Lower leg skin (tissue), 4 donors: Measurements from ENCODE around the gene ITM2C. TPM values are rescaled to one million over a fixed set of nuclear protein-coding genes. Genes with fewer than 3 reads are reported as not detected.
A peak's percentile ranks its signal among the peaks of the same experiment; 100 is the strongest.

Experiments used
- DNase-seq, 2 donors: peaks; one replicate each; pipeline ENCODE4 v3.0.0-alpha.2; 2019; ENCODE audit warnings: low spot score in 2 of 2
- H3K4me3 ChIP-seq: fragments of 200-600 bp; sonication (generic); 2 replicates; pipeline ENCODE4 v1.5.1; 2017; ENCODE audit warnings: mild to moderate bottlenecking, low read depth; ENCODE audit not compliant: poor library complexity, severe bottlenecking
- POLR2A ChIP-seq, 2 donors: fragments of 450-650 bp; IDR thresholded peaks; one replicate each; pipeline ENCODE4 v1.6.1; 2016 to 2017; ENCODE audit warnings: antibody characterized with exemption in 2 of 2, mild to moderate bottlenecking in 1 of 2, moderate library complexity in 1 of 2
- WGBS, 2 donors: methylation state at CpG; one replicate each; pipeline ENCODE4 v1.1.5; 2018; 5-methylcytosine and 5-hydroxymethylcytosine counted together
- intact Hi-C: fragments of 100-400 bp; cut with DNase I; formaldehyde crosslinking; loops from one replicate; pipeline ENCODE4 v1.15.0; 2023; ENCODE audit warnings: low total_unique reads
- total RNA-seq, 4 donors: library from RNA; depleted of rRNA; stranded (reverse); fragments of >200 nt; gene quantifications; one replicate each; pipeline ENCODE4 v1.1.0, GENCODE V29; 2016
- TF ChIP-seq, protein P1 (sequence below), 3 donors: fragments of 450-650 bp; IDR thresholded peaks; one replicate each; pipeline ENCODE4 v1.5.1; 2016; ENCODE audit warnings: antibody characterized with exemption in 3 of 3, mild to moderate bottlenecking in 3 of 3, moderate library complexity in 2 of 3

Gene ITM2C, protein sequence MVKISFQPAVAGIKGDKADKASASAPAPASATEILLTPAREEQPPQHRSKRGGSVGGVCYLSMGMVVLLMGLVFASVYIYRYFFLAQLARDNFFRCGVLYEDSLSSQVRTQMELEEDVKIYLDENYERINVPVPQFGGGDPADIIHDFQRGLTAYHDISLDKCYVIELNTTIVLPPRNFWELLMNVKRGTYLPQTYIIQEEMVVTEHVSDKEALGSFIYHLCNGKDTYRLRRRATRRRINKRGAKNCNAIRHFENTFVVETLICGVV
- total RNA-seq = 10 to 100 TPM; 12.3 to 19.1 (median 14.0) TPM

DNA sequence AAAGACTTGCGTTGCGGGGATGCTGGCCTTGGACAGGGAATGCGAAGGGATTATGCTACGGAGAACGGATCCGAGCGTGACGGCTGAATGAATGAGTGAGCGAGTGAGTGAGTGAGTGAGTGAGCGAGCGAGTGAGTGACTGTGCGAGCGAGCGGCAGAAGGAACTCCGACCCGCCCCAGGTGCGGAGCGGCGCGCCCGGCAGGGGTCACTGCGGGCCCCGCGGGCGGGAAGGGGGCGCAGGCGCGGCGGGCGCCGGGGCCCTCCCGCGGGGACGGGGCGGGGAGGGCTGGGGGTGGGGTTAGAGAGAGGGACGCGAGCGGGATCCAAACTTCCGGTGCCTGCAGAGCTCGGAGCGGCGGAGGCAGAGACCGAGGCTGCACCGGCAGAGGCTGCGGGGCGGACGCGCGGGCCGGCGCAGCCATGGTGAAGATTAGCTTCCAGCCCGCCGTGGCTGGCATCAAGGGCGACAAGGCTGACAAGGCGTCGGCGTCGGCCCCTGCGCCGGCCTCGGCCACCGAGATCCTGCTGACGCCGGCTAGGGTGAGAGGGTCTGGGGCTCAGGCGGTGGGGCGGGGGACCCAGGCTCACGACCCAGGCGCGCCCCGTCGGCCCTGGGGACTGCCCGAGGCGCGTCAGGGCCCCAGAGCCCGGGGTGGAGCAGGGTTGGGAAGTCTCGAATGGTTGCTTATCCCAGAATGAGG lies at the start of gene ITM2C:
ITM2C (plus strand) TSS at position 338 of the 702 bp plus-strand sequence; CDS start at position 422, 84 bp downstream.
- H3K4me3 ChIP-seq = peak within 1 kb of the TSS; percentile 32
- no peak for DNase-seq
- WGBS, 2 donors = 1% methylated on average over 23 to 50 of the region's 76 CpGs
- TF ChIP-seq, protein P1, sequence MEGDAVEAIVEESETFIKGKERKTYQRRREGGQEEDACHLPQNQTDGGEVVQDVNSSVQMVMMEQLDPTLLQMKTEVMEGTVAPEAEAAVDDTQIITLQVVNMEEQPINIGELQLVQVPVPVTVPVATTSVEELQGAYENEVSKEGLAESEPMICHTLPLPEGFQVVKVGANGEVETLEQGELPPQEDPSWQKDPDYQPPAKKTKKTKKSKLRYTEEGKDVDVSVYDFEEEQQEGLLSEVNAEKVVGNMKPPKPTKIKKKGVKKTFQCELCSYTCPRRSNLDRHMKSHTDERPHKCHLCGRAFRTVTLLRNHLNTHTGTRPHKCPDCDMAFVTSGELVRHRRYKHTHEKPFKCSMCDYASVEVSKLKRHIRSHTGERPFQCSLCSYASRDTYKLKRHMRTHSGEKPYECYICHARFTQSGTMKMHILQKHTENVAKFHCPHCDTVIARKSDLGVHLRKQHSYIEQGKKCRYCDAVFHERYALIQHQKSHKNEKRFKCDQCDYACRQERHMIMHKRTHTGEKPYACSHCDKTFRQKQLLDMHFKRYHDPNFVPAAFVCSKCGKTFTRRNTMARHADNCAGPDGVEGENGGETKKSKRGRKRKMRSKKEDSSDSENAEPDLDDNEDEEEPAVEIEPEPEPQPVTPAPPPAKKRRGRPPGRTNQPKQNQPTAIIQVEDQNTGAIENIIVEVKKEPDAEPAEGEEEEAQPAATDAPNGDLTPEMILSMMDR (IDR thresholded peaks at IDR 0.05) = no peak
- TF ChIP-seq POLR2A (IDR thresholded peaks at IDR 0.05) = no peak
- intact Hi-C loops = no loop called here

DNA sequence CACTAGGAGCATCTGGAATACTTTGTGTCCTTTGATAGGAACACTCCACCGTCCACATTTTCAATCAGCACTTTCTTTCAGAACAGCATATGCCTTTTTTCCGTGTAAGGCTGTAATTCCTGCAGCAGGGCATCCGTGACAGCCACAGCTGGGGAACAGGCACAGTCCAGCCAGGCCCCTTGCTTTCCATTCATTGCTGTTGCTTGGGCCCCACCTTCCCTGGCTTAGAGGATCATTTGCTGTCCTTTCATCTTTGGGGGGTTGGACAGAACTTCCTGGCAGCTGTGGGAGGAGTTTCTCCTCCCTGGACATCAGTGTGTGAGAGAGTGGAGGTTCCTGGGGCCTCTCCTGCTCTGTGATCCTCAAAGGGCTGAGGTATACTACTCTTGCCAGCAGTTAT lies 49.7 kb upstream of the ITM2C start:
- TF ChIP-seq POLR2A (IDR thresholded peaks at IDR 0.05) = no peak
- TF ChIP-seq, protein P1 (IDR thresholded peaks at IDR 0.05) = no peak
- 78 to 87% methylated on average over 3 of the region's 3 CpGs for WGBS, 2 donors
- intact Hi-C loops = no loop called here
- H3K4me3 ChIP-seq = no peak overlapping the region
- no peak for DNase-seq

DNA sequence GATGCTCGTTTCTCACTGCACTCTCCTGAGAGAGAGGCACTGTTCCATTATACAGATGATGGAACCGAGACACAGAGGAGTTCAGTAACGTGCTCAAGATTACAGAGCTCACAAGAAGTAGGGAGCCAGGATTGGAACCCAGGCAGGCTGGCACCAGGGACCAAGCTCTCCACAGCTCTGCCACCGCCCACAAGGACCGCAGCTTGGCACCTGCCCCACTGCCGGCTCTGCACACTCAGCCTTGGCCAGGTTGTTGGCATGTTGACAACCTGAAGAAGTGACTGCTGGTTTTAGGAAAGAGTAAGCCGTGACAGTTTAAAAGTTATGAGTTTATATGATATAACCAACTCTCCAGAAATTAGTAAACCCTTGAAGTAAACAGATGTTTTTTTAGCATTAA lies 48.0 kb upstream of the ITM2C start:
- DNase-seq = no peak
- TF ChIP-seq POLR2A (IDR thresholded peaks at IDR 0.05) = no peak
- TF ChIP-seq, protein P1 (IDR thresholded peaks at IDR 0.05) = no peak
- WGBS, 2 donors = 67 to 74% methylated on average over 7 of the region's 7 CpGs
- no peak overlapping the region for H3K4me3 ChIP-seq
- intact Hi-C loops = no loop called here

DNA sequence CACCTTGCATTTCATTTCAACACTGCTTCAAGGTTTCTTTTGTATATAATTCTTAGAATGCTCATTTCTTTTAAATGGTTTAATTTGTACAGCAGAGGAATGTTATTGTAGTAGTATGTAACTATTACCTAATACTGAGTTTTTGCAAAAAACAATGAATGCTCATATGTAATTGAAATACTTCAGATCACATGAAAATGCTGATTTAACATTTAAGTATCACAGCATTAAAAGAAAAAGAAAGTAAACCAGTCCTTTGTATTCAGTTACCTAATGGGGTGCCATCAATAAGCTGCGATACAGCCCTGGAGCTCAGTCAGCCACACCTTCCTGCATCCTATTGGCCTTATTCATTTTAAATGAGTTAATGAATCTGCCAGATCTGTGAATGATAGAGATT lies 45.3 kb upstream of the ITM2C start:
- H3K4me3 ChIP-seq = no peak overlapping the region
- 75 to 86% methylated on average over 1 of the region's 1 CpG for WGBS, 2 donors
- TF ChIP-seq, protein P1 (IDR thresholded peaks at IDR 0.05) = no peak
- TF ChIP-seq POLR2A (IDR thresholded peaks at IDR 0.05) = no peak
- DNase-seq = peak in 1 of 2 donors; percentile 5
- intact Hi-C loops = no loop called here

DNA sequence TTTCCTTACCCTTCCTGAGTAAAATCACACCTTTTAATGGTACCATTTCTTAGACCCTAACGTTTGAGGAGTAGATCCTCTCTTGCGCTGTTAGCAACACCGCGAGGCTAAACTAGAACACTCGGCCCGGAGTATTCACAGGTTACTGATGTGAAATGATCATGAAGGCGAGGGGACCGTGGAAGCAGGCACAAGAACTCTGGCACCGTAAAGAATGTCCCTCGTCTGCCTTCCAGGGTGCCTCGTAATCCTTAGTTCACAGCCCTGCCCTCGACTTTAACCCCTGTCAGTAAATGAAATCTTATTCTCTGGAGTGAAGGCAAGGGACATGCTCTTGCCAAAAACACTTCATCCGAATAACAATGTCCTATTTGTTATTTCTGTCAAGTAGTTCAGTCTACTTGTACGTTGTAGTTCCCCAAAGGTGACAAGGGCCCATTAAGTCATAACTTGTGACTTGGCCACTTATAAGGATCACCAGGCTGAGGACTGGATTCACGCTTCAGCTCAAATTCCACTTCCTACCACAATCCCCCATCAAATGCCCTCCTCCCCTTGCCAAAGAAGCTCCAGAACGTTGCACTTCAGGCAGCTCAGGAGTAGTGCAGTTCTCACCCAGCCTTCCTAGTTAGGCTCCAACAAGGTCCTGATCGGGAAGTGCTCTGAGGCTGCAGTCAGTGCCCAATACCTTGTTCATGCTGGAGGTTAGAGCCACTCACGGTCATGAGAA lies 43.3 kb upstream of the ITM2C start:
- H3K4me3 ChIP-seq = no peak overlapping the region
- TF ChIP-seq, protein P1 (IDR thresholded peaks at IDR 0.05) = no peak
- intact Hi-C loops = no loop called here
- WGBS, 2 donors = 75 to 76% methylated on average over 18 of the region's 18 CpGs
- peak in 1 of 2 donors; percentile 66 for DNase-seq
